Aorta (tissue), 5 donors: ENCODE measurements around the gene UHRF2. TPM values are rescaled to one million over a fixed set of nuclear protein-coding genes. Genes with fewer than 3 reads are reported as not detected.

Experiments
- ATAC-seq: fragments of 200-7000 bp; cut with Tn5 transposase; one replicate; pipeline ENCODE4 v1.9.1; 2022; ENCODE audit warnings: moderate library complexity; ENCODE audit not compliant: low FRiP score
- DNase-seq, 2 donors: peaks; one replicate each; pipeline ENCODE4 v3.0.0-alpha.2; 2020
- H3K27ac ChIP-seq, 2 donors: one replicate each; pipeline ENCODE4 v1.5.1; 2013; ENCODE audit warnings: low read length in 2 of 2, mild to moderate bottlenecking in 2 of 2, moderate library complexity in 2 of 2, control low read depth in 1 of 2, inconsistent platforms in 1 of 2, low read depth in 1 of 2
- H3K27me3 ChIP-seq, 2 donors: one replicate each; pipeline ENCODE4 v1.6.1; 2013; ENCODE audit warnings: control low read depth in 1 of 2, low read length in 1 of 2, mild to moderate bottlenecking in 1 of 2, moderate library complexity in 1 of 2; ENCODE audit not compliant: insufficient read depth in 2 of 2, control insufficient read depth in 1 of 2
- H3K36me3 ChIP-seq, 2 donors: one replicate each; pipeline ENCODE4 v1.6.1; 2013; ENCODE audit warnings: control low read depth in 1 of 2, low read length in 1 of 2, mild to moderate bottlenecking in 1 of 2; ENCODE audit not compliant: insufficient read depth in 2 of 2, control insufficient read depth in 1 of 2
- H3K4me1 ChIP-seq, 2 donors: one replicate each; pipeline ENCODE4 v1.6.1; 2013; ENCODE audit warnings: low read length in 2 of 2, control low read depth in 1 of 2, mild to moderate bottlenecking in 1 of 2, moderate library complexity in 1 of 2; ENCODE audit not compliant: insufficient read depth in 2 of 2, control insufficient read depth in 1 of 2
- H3K4me3 ChIP-seq, 2 donors: one replicate each; pipeline ENCODE4 v1.5.1; 2013; ENCODE audit warnings: low read length in 2 of 2, control low read depth in 1 of 2, mild to moderate bottlenecking in 1 of 2
- H3K9me3 ChIP-seq: one replicate; pipeline ENCODE4 v1.6.1; 2013; ENCODE audit warnings: mild to moderate bottlenecking, low read length; ENCODE audit not compliant: control insufficient read depth
- WGBS, 2 donors: extraction: QIAGEN DNeasy Blood & Tissue Kit; methylation state at CpG; one replicate each; pipeline ENCODE4 v1.1.7; 2013; 5-methylcytosine and 5-hydroxymethylcytosine counted together
- intact Hi-C, 2 donors: fragments of 100-400 bp; cut with DNase I; formaldehyde crosslinking; loops; one replicate each; pipeline versions ENCODE4 v1.14.2 to v1.15.0; 2022
- polyA plus RNA-seq, 2 donors: library from polyadenylated mRNA; stranded (reverse); fragments of 200-250 nt; gene quantifications; one replicate each; pipeline ENCODE4 v1.2.3, GENCODE V29; 2013
- total RNA-seq, 2 donors: library from RNA; stranded (reverse); fragmentation: NEBNext Ultra II Directional; extraction: Animal tissue kit (Norgen Biotek cat#: 25700); gene quantifications; one replicate each; pipeline ENCODE4 v1.2.1, GENCODE V29; 2021
- donor health status: healthy with polysubstance abuse.
- donor health status: Bipolar disorder and iron deficiency.
- donor health status: DM: no; HTN: no; CAD: no.
- donor health status: DM: no; HTN: no; CAD: no.
- donor health status: DM: yes; HTN: yes; CAD: no.

Gene UHRF2
- total and polyA plus RNA-seq, 4 donors: 13.0 to 60.3 (median 32.0) TPM

- Histone ChIP-seq H3K9me3 (no peaks in the 10 kb centered on the region), H3K4me1 (no peaks in the 10 kb centered on the region), H3K36me3 (no peaks in the 10 kb centered on the region), H3K27me3 (no peaks in the 10 kb centered on the region), H3K27ac (no peak overlapping the region), H3K4me3 (no peak overlapping the region)
- intact Hi-C loops: no loop called here
- WGBS, 2 donors: 45 to 50% methylated on average over 7 of the region's 7 CpGs
- no peak for DNase-seq
- ATAC-seq: no peak
Observed at GRCh38 chr9:6552498-6553121, 139.6 kb downstream of the UHRF2 start.

- Histone ChIP-seq H3K36me3 (no peaks in the 10 kb centered on the region), H3K27ac (no peak overlapping the region), H3K4me1 (no peaks in the 10 kb centered on the region), H3K4me3 (no peak overlapping the region), H3K9me3 (no peaks in the 10 kb centered on the region), H3K27me3 (no peaks in the 10 kb centered on the region)
- no peak for ATAC-seq
- intact Hi-C loops: no loop called here
- WGBS, 2 donors: 94 to 97% methylated on average over 1 of the region's 1 CpG
- DNase-seq: no peak
Observed at GRCh38 chr9:6553866-6554265, 140.9 kb downstream of the UHRF2 start.

Other genes starting within 250 kb of the UHRF2 start
- gene IL33, start 197.4 kb upstream of the UHRF2 start, total RNA-seq: 100 to 1,000 TPM in 1 of 2 donors, 10 to 100 TPM in 1; 68.2 to 138 TPM
- 100 to 1,000 TPM in 1 of 2 donors, 10 to 100 TPM in 1; 53.0 to 178 TPM for gene IL33, start 197.4 kb upstream of the UHRF2 start, polyA plus RNA-seq
- not detected for gene TPD52L3, start 84.8 kb upstream of the UHRF2 start, total RNA-seq
- not detected for gene TPD52L3, start 84.8 kb upstream of the UHRF2 start, polyA plus RNA-seq
- 1 to 10 TPM in 1 of 2 donors, under 1 TPM in 1; 0.63 to 1.4 TPM for gene GLDC, start 232.5 kb downstream of the UHRF2 start, total RNA-seq
- under 1 TPM; 0.26 to 0.50 TPM for gene GLDC, start 232.5 kb downstream of the UHRF2 start, polyA plus RNA-seq